PC-3 (cell line): ENCODE measurements around the gene SCAF8. TPM values are rescaled to one million over a fixed set of nuclear protein-coding genes. Genes with fewer than 3 reads are reported as not detected.

Experiments used
- ATAC-seq: fragments of 200-7000 bp; cut with Tn5 transposase; 2 replicates; pipeline ENCODE4 v1.9.1; 2020; ENCODE audit warnings: mild to moderate bottlenecking, moderate library complexity
- BruUV-seq: library from RNA; stranded (reverse); fragments of 400-500 nt; replicated peaks from 2 replicates; lab custom pipeline; 2021; lab: Mats Ljungman, UMichigan
- CTCF ChIA-PET: fragments of 300-600 bp; sonication (Branson Sonifier 250); formaldehyde crosslinking; loops from one replicate; lab custom pipeline; 2022; ENCODE audit warnings: antibody characterized with exemption; lab: Charles Lee
- POLR2A ChIA-PET: fragments of 300-600 bp; sonication (Branson Sonifier 250); formaldehyde crosslinking; loops from one replicate; lab custom pipeline; 2022; ENCODE audit warnings: antibody characterized with exemption; ENCODE audit not compliant: unreplicated experiment; lab: Charles Lee
- DNase-seq: peaks from one replicate; pipeline ENCODE4 v3.0.0-alpha.2; 2015
- H2AFZ ChIP-seq: fragments of 300-600 bp; sonication (generic); 2 replicates; pipeline ENCODE4 v1.6.0; 2016; ENCODE audit warnings: antibody characterized with exemption, low read length
- H3F3A ChIP-seq: fragments of 300-600 bp; sonication (generic); one replicate; pipeline ENCODE4 v1.6.0; 2017; ENCODE audit warnings: antibody characterized with exemption, low read length, control low read depth, mild to moderate bottlenecking; ENCODE audit not compliant: unreplicated experiment
- H3K27ac ChIP-seq: fragments of 300-600 bp; sonication (generic); 2 replicates; pipeline ENCODE4 v1.5.1; 2016; ENCODE audit warnings: mild to moderate bottlenecking, low read length
- H3K27me3 ChIP-seq: fragments of 300-600 bp; sonication (generic); 2 replicates; pipeline ENCODE4 v1.6.1; 2016; ENCODE audit warnings: low read length, mixed read lengths
- H3K36me3 ChIP-seq: fragments of 300-600 bp; sonication (generic); 2 replicates; pipeline ENCODE4 v1.6.1; 2016; ENCODE audit warnings: low read depth, mixed run types, low read length, mixed read lengths
- H3K4me1 ChIP-seq: fragments of 300-600 bp; sonication (generic); 2 replicates; pipeline ENCODE4 v1.5.1; 2016; ENCODE audit warnings: low read length; ENCODE audit not compliant: insufficient read depth
- H3K4me2 ChIP-seq: fragments of 300-600 bp; sonication (generic); 2 replicates; pipeline ENCODE4 v1.6.0; 2016; ENCODE audit warnings: low read length
- H3K4me3 ChIP-seq: fragments of 300-600 bp; sonication (generic); 2 replicates; pipeline ENCODE4 v1.5.1; 2016; ENCODE audit warnings: mild to moderate bottlenecking, low read length, mixed read lengths
- H3K79me2 ChIP-seq: fragments of 300-600 bp; sonication (generic); 2 replicates; pipeline ENCODE4 v1.6.1; 2017; ENCODE audit warnings: low read length, mixed read lengths
- H3K9ac ChIP-seq: fragments of 300-600 bp; sonication (generic); 2 replicates; pipeline ENCODE4 v1.6.0; 2016; ENCODE audit warnings: mild to moderate bottlenecking, low read length
- H3K9me2 ChIP-seq: fragments of 300-600 bp; sonication (generic); replicated peaks from 2 replicates; pipeline ENCODE4 v1.6.1; 2016; ENCODE audit warnings: mixed run types, low read length, mixed read lengths
- H3K9me3 ChIP-seq: fragments of 300-600 bp; sonication (generic); 2 replicates; pipeline ENCODE4 v1.6.1; 2016; ENCODE audit warnings: low read length, mixed read lengths
- H4K20me1 ChIP-seq: fragments of 300-600 bp; sonication (generic); 2 replicates; pipeline ENCODE4 v1.6.1; 2016; ENCODE audit warnings: low read length, mixed read lengths
- EZH2 ChIP-seq: fragments of 300-600 bp; sonication (generic); IDR thresholded peaks from one replicate; pipeline ENCODE4 v1.6.1; 2017; ENCODE audit warnings: antibody characterized with exemption, mild to moderate bottlenecking, low read length; ENCODE audit not compliant: unreplicated experiment
- EZH2phosphoT487 ChIP-seq: fragments of 300-600 bp; sonication (generic); IDR thresholded peaks from 2 replicates; pipeline ENCODE4 v1.6.1; 2018; ENCODE audit warnings: mild to moderate bottlenecking, antibody characterized with exemption, low read length, borderline replicate concordance
- intact Hi-C: fragments of 100-400 bp; cut with micrococcal nuclease; formaldehyde crosslinking; loops from 2 replicates; pipeline ENCODE4 v1.9.0; 2023
- total RNA-seq: library from RNA; depleted of rRNA; stranded (reverse); fragments of >200 nt; gene quantifications from 2 replicates; pipeline ENCODE4 v1.2.3, GENCODE V29; 2014
- TF ChIP-seq, protein P1 (sequence below): fragments of 300-600 bp; sonication (generic); conservative IDR thresholded peaks from 2 replicates; pipeline ENCODE4 v1.5.1; 2017; ENCODE audit warnings: antibody characterized with exemption, low read depth, mild to moderate bottlenecking, low read length

SCAF8 gene
- total RNA-seq, 1 experiment from 2014 or later, result 11.9 TPM

GRCh38 chr6:154822947-154823558, 89.8 kb downstream of the SCAF8 start:
- POLR2A ChIA-PET, result no interaction called here

GRCh38 chr6:154824076-154824475, 90.9 kb downstream of the SCAF8 start:
- Histone ChIP-seq H3K9me3 (no peaks in the 10 kb centered on the region), H3K36me3 (peaks cover 47% of the 10 kb centered on the region), H2AFZ (no peak overlapping the region), H3K4me3 (no peak overlapping the region), H3K79me2 (no peaks in the 10 kb centered on the region), H3K9me2 (no peaks in the 10 kb centered on the region), H3F3A (no peaks in the 10 kb centered on the region), H3K4me1 (no peaks in the 10 kb centered on the region), H4K20me1 (no peaks in the 10 kb centered on the region), H3K27me3 (no peaks in the 10 kb centered on the region), H3K4me2 (no peak overlapping the region), H3K9ac (no peak overlapping the region), H3K27ac (no peak overlapping the region)
- ChIA-PET CTCF (no interaction called here), POLR2A (no interaction called here)
- TF ChIP-seq, protein P1, sequence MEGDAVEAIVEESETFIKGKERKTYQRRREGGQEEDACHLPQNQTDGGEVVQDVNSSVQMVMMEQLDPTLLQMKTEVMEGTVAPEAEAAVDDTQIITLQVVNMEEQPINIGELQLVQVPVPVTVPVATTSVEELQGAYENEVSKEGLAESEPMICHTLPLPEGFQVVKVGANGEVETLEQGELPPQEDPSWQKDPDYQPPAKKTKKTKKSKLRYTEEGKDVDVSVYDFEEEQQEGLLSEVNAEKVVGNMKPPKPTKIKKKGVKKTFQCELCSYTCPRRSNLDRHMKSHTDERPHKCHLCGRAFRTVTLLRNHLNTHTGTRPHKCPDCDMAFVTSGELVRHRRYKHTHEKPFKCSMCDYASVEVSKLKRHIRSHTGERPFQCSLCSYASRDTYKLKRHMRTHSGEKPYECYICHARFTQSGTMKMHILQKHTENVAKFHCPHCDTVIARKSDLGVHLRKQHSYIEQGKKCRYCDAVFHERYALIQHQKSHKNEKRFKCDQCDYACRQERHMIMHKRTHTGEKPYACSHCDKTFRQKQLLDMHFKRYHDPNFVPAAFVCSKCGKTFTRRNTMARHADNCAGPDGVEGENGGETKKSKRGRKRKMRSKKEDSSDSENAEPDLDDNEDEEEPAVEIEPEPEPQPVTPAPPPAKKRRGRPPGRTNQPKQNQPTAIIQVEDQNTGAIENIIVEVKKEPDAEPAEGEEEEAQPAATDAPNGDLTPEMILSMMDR, result no peak
- TF ChIP-seq EZH2phosphoT487, result no peak
- no peak for TF ChIP-seq EZH2
- ATAC-seq (no peak), DNase-seq (no peak)
- no TSS peak for BruUV-seq
- intact Hi-C loops, result no loop called here

More at GRCh38 chr6:154822947-154823558, 89.8 kb downstream of the SCAF8 start:
- Histone ChIP-seq H3K4me2 (no peak overlapping the region), H3K9me3 (no peaks in the 10 kb centered on the region), H3K4me3 (no peak overlapping the region), H2AFZ (no peak overlapping the region), H3K9ac (no peak overlapping the region), H3K27me3 (no peaks in the 10 kb centered on the region), H3K79me2 (no peaks in the 10 kb centered on the region), H4K20me1 (no peaks in the 10 kb centered on the region), H3K27ac (no peak overlapping the region), H3K9me2 (no peaks in the 10 kb centered on the region), H3F3A (no peaks in the 10 kb centered on the region), H3K4me1 (no peaks in the 10 kb centered on the region), H3K36me3 (peaks cover 48% of the 10 kb centered on the region)
- intact Hi-C loops, result no loop called here
- ATAC-seq (no peak), DNase-seq (no peak)
- BruUV-seq, result no TSS peak
- CTCF ChIA-PET, result no interaction called here
- TF ChIP-seq EZH2phosphoT487 (no peak), EZH2 (no peak)
- TF ChIP-seq, protein P1, result no peak

GRCh38 chr6:154829970-154830369, 96.8 kb downstream of the SCAF8 start:
- Histone ChIP-seq H3K27ac (no peak overlapping the region), H3K4me1 (no peaks in the 10 kb centered on the region), H3F3A (no peaks in the 10 kb centered on the region), H3K4me3 (no peak overlapping the region), H2AFZ (no peak overlapping the region), H4K20me1 (no peaks in the 10 kb centered on the region), H3K36me3 (peaks cover 28% of the 10 kb centered on the region), H3K27me3 (no peaks in the 10 kb centered on the region), H3K4me2 (no peak overlapping the region), H3K9ac (no peak overlapping the region), H3K9me3 (no peaks in the 10 kb centered on the region), H3K9me2 (no peaks in the 10 kb centered on the region), H3K79me2 (no peaks in the 10 kb centered on the region)
- ChIA-PET CTCF (no interaction called here), POLR2A (no interaction called here)
- no peak for DNase-seq
- no peak for ATAC-seq
- no peak for TF ChIP-seq EZH2phosphoT487
- TF ChIP-seq EZH2, result no peak
- TF ChIP-seq, protein P1, result no peak
- intact Hi-C loops, result no loop called here
- BruUV-seq, result no TSS peak
